ENCODE data around the gene DCST1. TPM values are rescaled to one million over a fixed set of nuclear protein-coding genes. Genes with fewer than 3 reads are reported as not detected.

The DCST1 gene
- total and polyA plus RNA-seq, 2 of the 13 experiments (the other 11 are each of a cell fraction or from before 2014, with no cell fraction given) = 0.04 TPM; not detected in 1

DNA sequence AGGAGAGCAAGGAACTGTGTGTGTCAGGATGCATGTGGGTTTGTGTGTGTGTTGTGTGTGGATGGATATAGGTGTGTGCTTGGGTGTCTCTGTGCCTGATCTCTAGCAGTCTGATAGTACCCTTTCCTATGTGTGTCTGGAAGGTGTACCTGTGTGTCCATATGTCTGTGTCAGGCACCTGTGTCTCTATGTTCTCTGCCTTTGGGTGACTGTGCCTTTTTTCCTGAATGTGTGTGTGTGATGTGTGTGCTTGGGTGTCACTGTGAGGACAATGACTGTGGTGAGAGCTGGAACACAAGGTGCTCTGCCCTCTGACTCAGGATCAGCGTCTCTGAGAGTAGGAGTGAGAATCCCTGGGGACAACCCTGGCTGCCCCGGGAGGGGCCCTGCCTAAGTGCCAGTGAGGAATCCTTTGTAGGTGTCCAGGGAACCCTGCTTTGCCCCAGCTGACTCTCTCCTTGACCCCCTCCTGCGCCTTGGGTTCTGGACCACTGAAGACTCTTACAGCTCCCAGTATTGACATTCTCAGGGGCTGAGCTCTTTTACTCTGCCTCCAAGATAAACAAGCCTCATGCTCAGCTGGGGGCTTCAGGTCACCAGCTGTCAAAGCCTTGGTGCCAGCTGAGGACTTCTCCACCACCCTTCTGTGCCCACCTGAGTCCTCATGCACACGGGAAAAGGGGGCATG, 44.3 kb downstream of the DCST1 start:
- ChIA-PET POLR2A (interaction anchor here (2.3 kb wide), 1 partner anchor 14 kb away, joined by 10 read pairs; the partner anchor contains the start of gene EFNA4), CTCF (ENCODE audit: low intra/inter-chr PET ratio, low total read pairs) (no interaction called here)
- intact Hi-C loops (cut with micrococcal nuclease; ENCODE audit: unreplicated experiment) = no loop called here
- TF ChIP-seq NR2F2 (IDR thresholded peaks at IDR 0.05; ENCODE audit: borderline replicate concordance, low read depth) = no peak
- no peak for TF ChIP-seq ZMYM3 (CRISPR knock-in tag; IDR thresholded peaks at IDR 0.05)
- no peak for TF ChIP-seq ARNT2 (CRISPR knock-in tag; IDR thresholded peaks at IDR 0.05; ENCODE audit: low read depth)
- no peak for TF ChIP-seq ZBTB25 (CRISPR knock-in tag; IDR thresholded peaks at IDR 0.05)
- TF ChIP-seq SMAD9 (CRISPR knock-in tag; IDR thresholded peaks at IDR 0.05) = no peak
- no peak for TF ChIP-seq HDAC1 (CRISPR knock-in tag; IDR thresholded peaks at IDR 0.05)
- TF ChIP-seq ZFYVE20 (CRISPR knock-in tag; IDR thresholded peaks at IDR 0.05; ENCODE audit: borderline replicate concordance, low read depth) = no peak
- no peak for TF ChIP-seq ZNF710 (CRISPR knock-in tag; IDR thresholded peaks at IDR 0.05; ENCODE audit: borderline replicate concordance)
- no peak for TF ChIP-seq ZNF414 (CRISPR knock-in tag; IDR thresholded peaks at IDR 0.05)
- no peak for TF ChIP-seq IKZF1 (IDR thresholded peaks at IDR 0.05)
- no peak for TF ChIP-seq SKI (IDR thresholded peaks at IDR 0.05; ENCODE audit: partially characterized antibody)
- TF ChIP-seq MLX (CRISPR knock-in tag; IDR thresholded peaks at IDR 0.05) = no peak
- TF ChIP-seq ZNF451 (CRISPR knock-in tag; IDR thresholded peaks at IDR 0.05) = no peak
- TF ChIP-seq ZNF616 (CRISPR knock-in tag; IDR thresholded peaks at IDR 0.05; ENCODE audit: low read depth) = no peak
- TF ChIP-seq, protein P1, sequence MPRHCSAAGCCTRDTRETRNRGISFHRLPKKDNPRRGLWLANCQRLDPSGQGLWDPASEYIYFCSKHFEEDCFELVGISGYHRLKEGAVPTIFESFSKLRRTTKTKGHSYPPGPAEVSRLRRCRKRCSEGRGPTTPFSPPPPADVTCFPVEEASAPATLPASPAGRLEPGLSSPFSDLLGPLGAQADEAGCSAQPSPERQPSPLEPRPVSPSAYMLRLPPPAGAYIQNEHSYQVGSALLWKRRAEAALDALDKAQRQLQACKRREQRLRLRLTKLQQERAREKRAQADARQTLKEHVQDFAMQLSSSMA (CRISPR knock-in tag; IDR thresholded peaks at IDR 0.05) = no peak
- TF ChIP-seq U2AF1 (optimal IDR thresholded peaks at IDR 0.05; ENCODE audit: low read depth, low read length) = no peak
- TF ChIP-seq, protein P2, sequence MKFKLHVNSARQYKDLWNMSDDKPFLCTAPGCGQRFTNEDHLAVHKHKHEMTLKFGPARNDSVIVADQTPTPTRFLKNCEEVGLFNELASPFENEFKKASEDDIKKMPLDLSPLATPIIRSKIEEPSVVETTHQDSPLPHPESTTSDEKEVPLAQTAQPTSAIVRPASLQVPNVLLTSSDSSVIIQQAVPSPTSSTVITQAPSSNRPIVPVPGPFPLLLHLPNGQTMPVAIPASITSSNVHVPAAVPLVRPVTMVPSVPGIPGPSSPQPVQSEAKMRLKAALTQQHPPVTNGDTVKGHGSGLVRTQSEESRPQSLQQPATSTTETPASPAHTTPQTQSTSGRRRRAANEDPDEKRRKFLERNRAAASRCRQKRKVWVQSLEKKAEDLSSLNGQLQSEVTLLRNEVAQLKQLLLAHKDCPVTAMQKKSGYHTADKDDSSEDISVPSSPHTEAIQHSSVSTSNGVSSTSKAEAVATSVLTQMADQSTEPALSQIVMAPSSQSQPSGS (CRISPR knock-in tag; IDR thresholded peaks at IDR 0.05) = no peak
- FAIRE-seq = no peak
- Histone ChIP-seq H3K4me1 (ENCODE audit: insufficient read depth, low read length) (peaks cover 52% of the 10 kb centered on the region), H4K20me1 (ENCODE audit: insufficient read depth, low read length) (peaks cover 4% of the 10 kb centered on the region; the same call in 1 of the 2 replicates), H3K4me3 (replicated peaks in 1 of 3; ENCODE audit: insufficient read depth in 1 of 3, low read depth in 2 of 3, low read length in 3 of 3) (peak overlapping the region in 1 of 3 experiments; percentile 70; a peak in 2 of 6 replicates), H3K27ac (ENCODE audit: extremely low read length, insufficient read depth, low read length) (no peak overlapping the region), H2AFZ (ENCODE audit: low read length) (no peak overlapping the region), H3K36me3 (replicated peaks in 1 of 2; ENCODE audit: control insufficient read depth in 1 of 2, insufficient read depth in 2 of 2, low read length in 2 of 2) (no peaks in the 10 kb centered on the region), H3K9me3 (ENCODE audit: low read length) (no peaks in the 10 kb centered on the region), H3K4me2 (ENCODE audit: low read depth, low read length) (peak overlapping the region; percentile 90; the same call in 1 of the 2 replicates), H3K27me3 (ENCODE audit: control insufficient read depth in 1 of 2, insufficient read depth in 2 of 2, low read length in 2 of 2) (peaks cover 26 to 92% of the 10 kb centered on the region in 2 experiments), H3K9ac (ENCODE audit: insufficient read depth, low read depth, low read length) (no peak overlapping the region), H3K79me2 (ENCODE audit: insufficient read depth, low read length) (no peaks in the 10 kb centered on the region)
- 28% methylated on average over 2 of the region's 4 CpGs for WGBS (ENCODE audit: low lambda C conversion rate)
- ATAC-seq = no peak
- BruUV-seq (replicated peaks) = no TSS peak
- no peak for DNase-seq (ENCODE audit: low spot score)
- in situ Hi-C loops (cut with HindIII; ENCODE audit: extremely low pct_ligation_motif_present, low pct_unique_long_range_greater_than_20kb) = no loop called here
